Measurements from ENCODE around the gene PRDM16.

PRDM16 gene

DNA sequence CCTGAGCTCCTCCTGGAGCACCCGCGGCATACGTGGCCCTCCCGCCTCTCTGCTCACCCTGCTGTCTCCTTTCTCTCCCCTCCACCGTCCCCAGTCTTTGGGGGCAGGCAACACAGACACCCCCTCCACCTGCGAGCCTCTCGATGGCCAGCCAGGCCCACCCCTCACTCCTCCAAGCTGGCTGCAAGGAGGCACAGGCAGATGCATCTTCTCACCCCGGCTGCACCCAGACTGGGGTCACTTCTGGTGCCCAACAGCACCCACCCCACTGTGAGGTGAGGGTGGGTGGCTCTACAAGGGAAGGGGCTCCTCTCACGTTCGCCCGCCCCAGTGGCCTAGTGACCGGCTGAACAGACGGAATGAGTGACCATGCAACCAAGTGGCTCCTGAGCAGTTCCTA is 277.5 kb downstream of the PRDM16 start:
- H3K27me3 ChIP-seq (ENCODE audit: control insufficient read depth, insufficient read depth, low read length), result no peaks in the 10 kb centered on the region
- H3K9me3 ChIP-seq (ENCODE audit: control insufficient read depth, low read length), result no peaks in the 10 kb centered on the region
- no peaks in the 10 kb centered on the region for H3K36me3 ChIP-seq (ENCODE audit: control insufficient read depth, insufficient read depth, low read length)
- no peak overlapping the region for H3K4me3 ChIP-seq (ENCODE audit: low read length)
- no peak overlapping the region for H3K9ac ChIP-seq (ENCODE audit: low read length)
- H3K4me1 ChIP-seq (ENCODE audit: control insufficient read depth, insufficient read depth, low read length), result peaks cover 51% of the 10 kb centered on the region

DNA sequence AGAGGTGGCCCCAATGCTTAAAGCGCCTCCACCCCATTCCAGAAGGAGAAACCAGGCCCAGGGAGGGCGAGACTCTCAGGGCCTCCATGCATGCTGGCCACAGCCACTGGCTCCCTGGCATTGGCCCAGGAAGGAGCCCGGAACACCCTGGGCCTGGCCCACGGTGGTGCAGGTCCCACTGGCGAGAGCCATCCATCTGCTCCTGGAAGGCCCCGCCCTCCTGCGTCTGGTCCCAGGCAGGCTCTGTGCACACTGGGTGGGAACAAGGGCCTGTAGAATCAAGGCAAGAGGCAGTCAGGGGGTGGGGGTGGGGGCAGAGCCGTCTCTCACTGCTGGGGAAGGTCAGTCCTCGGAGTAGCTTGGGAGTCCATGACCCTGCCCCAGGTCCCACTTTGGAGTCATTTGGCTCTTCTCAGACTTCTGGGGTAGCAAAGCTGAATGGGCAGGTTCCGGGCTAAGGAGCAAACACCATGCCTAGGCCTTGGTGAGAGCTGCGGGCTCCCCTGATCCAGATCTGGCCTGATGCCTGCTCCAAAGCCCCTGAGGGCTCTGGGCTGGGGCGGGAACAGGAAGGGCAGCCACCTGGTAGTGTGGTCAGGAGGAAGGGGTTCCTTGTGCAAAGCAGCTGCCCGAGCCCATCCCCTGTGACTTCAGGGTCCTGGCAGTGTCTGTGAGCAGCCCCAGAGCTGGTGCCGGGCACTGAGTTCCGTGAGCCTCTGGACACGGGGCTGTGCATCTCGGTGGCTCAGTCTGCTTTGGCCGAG is 278.4 kb downstream of the PRDM16 start:
- Histone ChIP-seq H3K9me3 (ENCODE audit: control insufficient read depth, low read length) (no peaks in the 10 kb centered on the region), H3K27me3 (ENCODE audit: control insufficient read depth, insufficient read depth, low read length) (no peaks in the 10 kb centered on the region), H3K36me3 (ENCODE audit: control insufficient read depth, insufficient read depth, low read length) (no peaks in the 10 kb centered on the region), H3K4me3 (ENCODE audit: low read length) (no peak overlapping the region), H3K9ac (ENCODE audit: low read length) (peak overlapping the region; percentile 28), H3K4me1 (ENCODE audit: control insufficient read depth, insufficient read depth, low read length) (peaks cover 60% of the 10 kb centered on the region)

DNA sequence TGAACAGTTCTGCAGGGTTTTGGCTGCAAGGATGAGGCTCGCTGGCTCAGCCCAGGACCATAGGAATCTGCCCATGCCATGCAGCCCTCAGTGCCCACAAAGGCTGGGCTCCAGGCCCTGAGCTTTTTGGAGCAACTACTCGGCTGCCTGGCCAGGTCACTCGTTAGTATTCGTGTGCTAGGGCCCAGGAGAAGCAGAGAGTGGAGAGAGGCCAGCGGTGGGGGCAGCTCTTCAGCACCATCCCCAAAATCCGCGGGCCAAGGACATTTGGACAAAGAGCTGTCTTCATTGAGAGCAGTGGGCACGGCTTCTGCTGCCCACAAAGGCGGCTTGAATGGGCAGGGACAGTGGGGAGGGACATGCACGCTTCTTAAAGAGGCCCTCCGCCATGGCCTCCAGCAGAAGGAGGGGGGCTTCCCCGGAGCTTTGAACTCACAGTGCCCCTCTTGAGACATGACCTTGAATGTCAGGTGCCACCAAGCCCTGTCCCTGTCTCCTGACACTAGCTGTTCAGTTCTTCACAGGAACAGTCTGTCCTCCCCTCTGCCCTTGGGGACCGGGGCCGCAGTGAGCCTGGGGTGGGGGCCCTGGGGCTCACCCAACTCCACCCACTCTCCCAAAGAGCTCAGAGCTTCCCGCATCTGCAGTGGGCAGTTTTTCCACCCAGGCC is 279.3 kb downstream of the PRDM16 start:
- H3K9me3 ChIP-seq (ENCODE audit: control insufficient read depth, low read length), result no peaks in the 10 kb centered on the region
- H3K36me3 ChIP-seq (ENCODE audit: control insufficient read depth, insufficient read depth, low read length), result no peaks in the 10 kb centered on the region
- peaks cover 69% of the 10 kb centered on the region for H3K4me1 ChIP-seq (ENCODE audit: control insufficient read depth, insufficient read depth, low read length)
- H3K4me3 ChIP-seq (ENCODE audit: low read length), result no peak overlapping the region
- no peak overlapping the region for H3K9ac ChIP-seq (ENCODE audit: low read length)
- no peaks in the 10 kb centered on the region for H3K27me3 ChIP-seq (ENCODE audit: control insufficient read depth, insufficient read depth, low read length)

DNA sequence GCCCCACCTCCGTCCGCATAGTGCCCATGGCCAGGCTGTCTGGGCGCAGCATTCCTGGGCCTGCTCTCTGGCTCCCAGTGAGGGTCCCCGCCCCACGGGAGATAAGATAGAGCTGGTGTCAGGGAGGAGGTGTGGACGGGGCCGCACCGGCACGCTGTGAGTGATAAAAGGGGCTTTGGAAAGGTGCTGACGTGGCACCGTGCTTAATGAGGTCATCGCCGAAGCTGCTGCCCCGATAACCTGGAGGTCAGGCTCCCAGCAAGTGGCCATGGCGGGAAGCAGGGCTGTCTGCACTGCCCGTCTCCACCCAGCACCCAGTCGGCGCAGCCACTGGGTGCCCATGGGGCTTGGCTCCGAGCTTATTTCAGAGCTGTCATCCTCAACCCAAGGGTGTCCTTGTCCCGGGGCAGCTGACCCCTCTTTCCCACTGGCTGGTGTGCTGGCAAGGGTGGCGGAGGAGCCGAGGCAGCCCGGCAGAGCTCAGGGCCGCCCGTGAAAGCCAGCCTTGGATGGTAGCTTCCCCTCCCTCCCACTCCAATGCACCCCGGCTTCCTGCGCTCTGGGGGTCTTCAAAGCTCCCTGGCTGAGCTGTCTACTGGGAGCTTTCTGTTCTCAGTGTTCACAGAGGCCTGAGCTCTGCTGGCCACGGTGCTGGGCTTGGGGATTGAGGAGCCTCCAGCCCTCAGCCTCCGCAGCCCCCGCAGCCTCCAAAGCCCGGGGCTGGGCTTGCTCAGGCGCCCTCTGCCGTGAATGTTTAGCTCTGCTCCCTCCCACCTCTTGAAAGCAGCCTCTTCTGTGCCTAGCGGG is 280.4 kb downstream of the PRDM16 start:
- no peaks in the 10 kb centered on the region for H3K9me3 ChIP-seq (ENCODE audit: control insufficient read depth, low read length)
- peaks cover 79% of the 10 kb centered on the region for H3K4me1 ChIP-seq (ENCODE audit: control insufficient read depth, insufficient read depth, low read length)
- H3K36me3 ChIP-seq (ENCODE audit: control insufficient read depth, insufficient read depth, low read length), result no peaks in the 10 kb centered on the region
- no peak overlapping the region for H3K9ac ChIP-seq (ENCODE audit: low read length)
- no peaks in the 10 kb centered on the region for H3K27me3 ChIP-seq (ENCODE audit: control insufficient read depth, insufficient read depth, low read length)
- no peak overlapping the region for H3K4me3 ChIP-seq (ENCODE audit: low read length)

DNA sequence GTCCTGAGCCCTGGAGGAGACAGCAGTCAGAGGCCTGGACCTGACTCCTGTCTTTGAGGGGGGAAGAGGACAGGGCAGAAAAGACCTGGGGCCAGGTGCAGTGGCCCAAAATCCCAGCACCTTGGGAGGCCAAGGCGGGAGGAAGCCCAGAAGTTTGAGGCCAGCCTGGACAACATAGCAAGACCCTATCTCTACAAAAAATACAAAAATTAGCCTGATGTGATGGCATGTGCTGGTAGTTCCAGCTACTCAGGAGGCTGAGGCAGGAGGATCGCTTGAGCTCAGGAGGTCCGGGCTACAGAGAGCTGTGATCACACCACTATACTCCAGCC is 280.9 kb downstream of the PRDM16 start:
- peaks cover 85% of the 10 kb centered on the region for H3K4me1 ChIP-seq (ENCODE audit: control insufficient read depth, insufficient read depth, low read length)
- H3K9me3 ChIP-seq (ENCODE audit: control insufficient read depth, low read length), result no peaks in the 10 kb centered on the region
- no peak overlapping the region for H3K4me3 ChIP-seq (ENCODE audit: low read length)
- no peaks in the 10 kb centered on the region for H3K36me3 ChIP-seq (ENCODE audit: control insufficient read depth, insufficient read depth, low read length)
- no peaks in the 10 kb centered on the region for H3K27me3 ChIP-seq (ENCODE audit: control insufficient read depth, insufficient read depth, low read length)
- H3K9ac ChIP-seq (ENCODE audit: low read length), result no peak overlapping the region

DNA sequence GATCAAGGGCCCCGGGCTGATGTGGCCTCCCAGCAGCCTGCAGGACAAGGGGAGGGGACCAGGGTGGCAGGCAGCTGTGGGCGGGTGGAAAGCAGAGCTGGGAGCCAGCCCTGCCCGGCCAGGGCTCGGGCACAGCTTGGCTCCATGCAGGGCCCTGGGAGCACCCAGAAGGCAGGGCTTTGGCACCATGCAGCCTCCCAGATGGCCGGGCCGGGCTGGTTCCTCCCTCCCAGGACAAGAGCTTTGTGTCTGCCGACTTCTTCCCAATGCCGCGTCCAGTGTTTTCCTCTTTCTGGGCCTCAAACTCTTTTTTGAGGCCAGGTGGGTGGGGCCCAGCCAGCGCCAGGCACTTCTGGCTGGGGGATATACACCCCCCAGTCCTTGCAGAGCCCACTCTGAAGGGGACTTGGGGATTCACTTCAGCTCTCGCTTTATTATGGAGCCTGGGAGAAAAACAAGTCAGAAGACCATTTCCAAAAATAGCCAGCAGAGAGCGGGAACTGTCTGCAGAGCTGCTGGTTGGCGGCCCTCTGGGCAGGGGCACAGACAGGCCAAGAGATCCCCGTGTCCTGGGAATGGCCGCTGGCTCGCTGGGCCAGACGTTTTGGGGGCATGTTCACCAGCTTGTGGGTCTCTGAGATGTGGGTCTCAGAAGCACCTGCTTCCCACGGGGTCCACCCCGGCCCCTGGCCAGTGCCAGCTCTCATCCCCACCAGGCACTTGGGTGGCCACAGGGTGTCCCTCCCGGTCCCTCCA is 281.7 kb downstream of the PRDM16 start:
- H3K4me1 ChIP-seq (ENCODE audit: control insufficient read depth, insufficient read depth, low read length), result peaks cover 92% of the 10 kb centered on the region
- no peaks in the 10 kb centered on the region for H3K36me3 ChIP-seq (ENCODE audit: control insufficient read depth, insufficient read depth, low read length)
- H3K9ac ChIP-seq (ENCODE audit: low read length), result peak overlapping the region; percentile 47
- H3K9me3 ChIP-seq (ENCODE audit: control insufficient read depth, low read length), result no peaks in the 10 kb centered on the region
- no peak overlapping the region for H3K4me3 ChIP-seq (ENCODE audit: low read length)
- H3K27me3 ChIP-seq (ENCODE audit: control insufficient read depth, insufficient read depth, low read length), result no peaks in the 10 kb centered on the region

DNA sequence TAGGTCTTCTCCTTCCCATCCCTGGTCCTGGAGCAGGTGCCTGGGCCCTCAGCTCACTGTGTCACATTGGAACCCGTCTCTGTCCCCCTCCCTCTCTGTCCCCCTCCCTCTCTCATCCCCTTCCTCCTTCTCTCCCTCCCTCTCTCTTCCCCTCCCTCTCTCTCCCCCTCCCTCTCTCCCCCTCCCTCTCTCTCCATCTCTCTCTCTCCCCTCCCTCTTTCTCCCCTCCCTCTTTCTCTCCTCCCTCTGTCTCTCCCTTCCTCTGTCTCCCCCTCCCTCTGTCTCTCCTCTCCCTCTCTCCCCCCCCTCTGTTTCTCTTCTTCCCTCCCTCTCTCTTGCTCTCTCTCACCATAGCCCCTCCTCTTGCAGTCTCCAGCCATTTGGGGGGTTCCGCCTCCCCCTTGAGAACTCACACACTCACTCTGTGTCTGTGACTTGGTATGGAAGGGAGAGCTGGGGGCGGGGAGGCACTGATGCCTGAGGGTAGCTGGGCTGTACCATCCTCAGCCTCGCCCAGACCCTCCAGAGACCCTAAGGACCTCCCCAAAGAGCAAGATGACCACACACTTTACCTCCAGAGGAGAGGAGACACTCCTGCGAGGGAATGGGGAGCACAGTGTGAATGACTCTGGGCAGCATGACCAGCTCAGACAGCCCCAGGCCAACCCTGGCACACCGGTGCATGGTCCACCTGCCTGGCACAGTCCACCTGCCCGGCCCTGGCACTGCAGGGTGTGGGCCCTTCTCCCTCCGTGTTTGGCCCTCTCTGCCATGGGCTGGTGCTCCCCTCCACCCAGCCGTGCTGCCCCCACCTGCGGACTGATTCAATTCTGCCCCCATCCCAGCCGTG is 282.7 kb downstream of the PRDM16 start:
- peak overlapping the region; percentile 13 for H3K9ac ChIP-seq (ENCODE audit: low read length)
- peaks cover 97% of the 10 kb centered on the region for H3K4me1 ChIP-seq (ENCODE audit: control insufficient read depth, insufficient read depth, low read length)
- H3K27me3 ChIP-seq (ENCODE audit: control insufficient read depth, insufficient read depth, low read length), result no peaks in the 10 kb centered on the region

DNA sequence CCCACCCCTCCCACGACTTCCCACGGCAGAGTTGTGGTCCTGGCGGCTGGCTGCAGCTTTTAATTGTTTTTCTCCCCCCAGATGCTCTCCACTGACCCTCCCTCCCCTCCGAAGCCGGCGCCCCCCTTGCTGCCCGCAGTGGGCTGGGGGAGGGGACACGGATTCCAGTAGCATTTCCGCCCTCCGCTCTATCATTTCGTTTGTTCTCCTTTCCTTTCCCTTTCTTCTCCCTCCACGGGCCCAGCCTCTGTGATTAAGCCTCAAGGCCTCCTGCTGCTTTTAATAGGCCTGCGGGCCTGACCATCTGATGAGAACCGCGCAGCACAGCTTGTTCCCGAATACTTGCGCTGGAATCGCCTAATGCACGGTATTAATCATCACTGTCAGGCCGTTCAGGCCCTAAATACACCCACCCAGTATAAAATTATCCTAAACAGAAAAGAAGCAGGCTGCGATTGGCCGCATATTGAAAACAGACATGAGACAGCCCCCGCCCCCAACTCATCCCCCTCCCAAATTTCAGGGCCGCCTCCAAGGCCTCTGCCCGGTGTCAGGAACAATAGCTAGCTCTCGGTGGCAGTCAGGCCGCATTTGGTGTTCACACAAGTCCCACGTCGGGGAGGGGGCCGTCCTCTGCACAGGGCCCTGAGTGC is 283.4 kb downstream of the PRDM16 start:
- H3K4me3 ChIP-seq (ENCODE audit: low read length), result no peak overlapping the region
- peaks cover 97% of the 10 kb centered on the region for H3K4me1 ChIP-seq (ENCODE audit: control insufficient read depth, insufficient read depth, low read length)
- H3K9me3 ChIP-seq (ENCODE audit: control insufficient read depth, low read length), result no peaks in the 10 kb centered on the region
- no peaks in the 10 kb centered on the region for H3K27me3 ChIP-seq (ENCODE audit: control insufficient read depth, insufficient read depth, low read length)
- peak overlapping the region; percentile 13 for H3K9ac ChIP-seq (ENCODE audit: low read length)
- H3K36me3 ChIP-seq (ENCODE audit: control insufficient read depth, insufficient read depth, low read length), result no peaks in the 10 kb centered on the region

More for the DNA sequence above, 282.7 kb downstream of the PRDM16 start:
- Histone ChIP-seq H3K9me3 (ENCODE audit: control insufficient read depth, low read length) (no peaks in the 10 kb centered on the region), H3K36me3 (ENCODE audit: control insufficient read depth, insufficient read depth, low read length) (no peaks in the 10 kb centered on the region), H3K4me3 (ENCODE audit: low read length) (no peak overlapping the region)

DNA sequence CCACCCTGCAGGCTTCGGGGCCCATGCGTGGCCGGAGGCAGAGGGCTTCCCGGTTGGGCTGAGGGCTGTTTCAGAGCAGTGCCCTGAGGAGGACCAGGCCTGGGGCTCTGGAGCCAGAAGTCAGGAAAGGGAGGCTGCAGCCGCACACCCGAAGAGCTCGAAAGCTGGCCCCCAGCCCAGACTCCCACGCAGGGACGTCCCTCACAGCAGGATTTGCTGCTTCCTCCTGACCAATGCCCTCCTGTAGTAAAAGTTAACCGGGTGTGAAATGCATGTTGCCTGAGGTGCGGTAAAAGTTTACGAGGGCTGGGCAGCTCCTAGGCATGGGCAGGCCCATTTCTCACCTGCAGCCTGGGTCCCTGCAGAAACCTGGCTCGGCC is 283.9 kb downstream of the PRDM16 start:
- H3K27me3 ChIP-seq (ENCODE audit: control insufficient read depth, insufficient read depth, low read length), result no peaks in the 10 kb centered on the region
- peaks cover 97% of the 10 kb centered on the region for H3K4me1 ChIP-seq (ENCODE audit: control insufficient read depth, insufficient read depth, low read length)

DNA sequence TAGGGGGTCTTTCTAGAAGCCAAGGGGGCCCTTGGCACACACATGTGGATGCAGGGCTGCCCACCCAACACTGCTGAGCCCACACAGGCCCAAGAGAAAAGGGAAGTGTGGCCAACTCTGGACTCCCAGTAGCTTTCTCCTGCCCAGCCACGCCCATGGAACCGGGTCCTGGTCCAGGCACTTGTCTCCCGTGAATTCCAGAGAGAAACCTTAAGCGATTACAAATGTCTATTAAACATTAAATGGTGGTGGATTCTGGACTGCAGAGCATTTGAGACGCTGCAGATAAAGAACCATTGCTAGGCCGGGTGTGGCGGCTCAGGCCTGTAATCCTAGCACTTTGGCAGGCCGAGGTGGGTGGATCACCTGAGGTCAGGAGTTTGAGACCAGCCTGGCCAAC is 284.9 kb downstream of the PRDM16 start:
- no peaks in the 10 kb centered on the region for H3K36me3 ChIP-seq (ENCODE audit: control insufficient read depth, insufficient read depth, low read length)
- H3K4me1 ChIP-seq (ENCODE audit: control insufficient read depth, insufficient read depth, low read length), result peaks cover 97% of the 10 kb centered on the region
- H3K9me3 ChIP-seq (ENCODE audit: control insufficient read depth, low read length), result no peaks in the 10 kb centered on the region
- no peak overlapping the region for H3K4me3 ChIP-seq (ENCODE audit: low read length)
- no peak overlapping the region for H3K9ac ChIP-seq (ENCODE audit: low read length)
- H3K27me3 ChIP-seq (ENCODE audit: control insufficient read depth, insufficient read depth, low read length), result no peaks in the 10 kb centered on the region

More for the DNA sequence above, 283.9 kb downstream of the PRDM16 start:
- Histone ChIP-seq H3K9ac (ENCODE audit: low read length) (no peak overlapping the region), H3K4me3 (ENCODE audit: low read length) (no peak overlapping the region), H3K9me3 (ENCODE audit: control insufficient read depth, low read length) (no peaks in the 10 kb centered on the region), H3K36me3 (ENCODE audit: control insufficient read depth, insufficient read depth, low read length) (no peaks in the 10 kb centered on the region)

DNA sequence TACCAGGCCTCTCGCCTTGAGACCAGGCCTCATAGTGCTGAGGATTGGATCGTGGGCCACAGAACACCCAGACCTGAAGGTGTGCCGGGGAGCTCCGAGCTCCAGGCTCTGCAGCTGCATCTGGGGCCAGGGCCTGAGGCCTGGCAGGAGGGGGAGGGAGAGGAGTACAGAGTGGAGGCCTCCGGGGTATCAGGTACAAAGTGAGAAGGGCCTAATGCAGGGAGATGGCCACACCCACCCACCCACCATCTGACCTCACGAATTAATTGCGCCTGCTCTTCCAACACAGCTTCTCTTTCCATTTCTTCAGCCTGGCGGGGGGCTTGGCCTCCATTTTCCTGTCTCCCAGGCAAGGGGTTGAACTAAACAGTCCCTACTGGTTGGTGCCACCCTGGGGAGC is 286.1 kb downstream of the PRDM16 start:
- Histone ChIP-seq H3K4me3 (ENCODE audit: low read length) (no peak overlapping the region), H3K36me3 (ENCODE audit: control insufficient read depth, insufficient read depth, low read length) (no peaks in the 10 kb centered on the region), H3K4me1 (ENCODE audit: control insufficient read depth, insufficient read depth, low read length) (peaks cover 96% of the 10 kb centered on the region), H3K9me3 (ENCODE audit: control insufficient read depth, low read length) (no peaks in the 10 kb centered on the region), H3K9ac (ENCODE audit: low read length) (no peak overlapping the region), H3K27me3 (ENCODE audit: control insufficient read depth, insufficient read depth, low read length) (no peaks in the 10 kb centered on the region)
